Measurements from ENCODE around the gene GNB1L.

GNB1L gene

GRCh38 chr22:19851291-19852176 lies 3.1 kb downstream of the GNB1L start:
- no peak for TF ChIP-seq CTCF (IDR thresholded peaks at IDR 0.05; ENCODE audit: control insufficient read depth, insufficient read depth, low read depth, low read length, missing control alignments)
- H3K4me3 ChIP-seq (ENCODE audit: control insufficient read depth, low read depth, low read length), result no peak overlapping the region
- DNase-seq (ENCODE audit: low read depth), result no peak

GRCh38 chr22:19850763-19851109 lies 3.9 kb downstream of the GNB1L start:
- TF ChIP-seq CTCF (IDR thresholded peaks at IDR 0.05; ENCODE audit: control insufficient read depth, insufficient read depth, low read depth, low read length, missing control alignments), result no peak
- H3K4me3 ChIP-seq (ENCODE audit: control insufficient read depth, low read depth, low read length), result no peak overlapping the region

GRCh38 chr22:19849835-19850762 lies 4.6 kb downstream of the GNB1L start:
- no peak for DNase-seq (ENCODE audit: low read depth)
- H3K4me3 ChIP-seq (ENCODE audit: control insufficient read depth, low read depth, low read length), result no peak overlapping the region
- no peak for TF ChIP-seq CTCF (IDR thresholded peaks at IDR 0.05; ENCODE audit: control insufficient read depth, insufficient read depth, low read depth, low read length, missing control alignments)

More at GRCh38 chr22:19850763-19851109, 3.9 kb downstream of the GNB1L start:
- DNase-seq (ENCODE audit: low read depth), result no peak

- no peak for DNase-seq (ENCODE audit: low read depth)
- no peak overlapping the region for H3K4me3 ChIP-seq (ENCODE audit: control insufficient read depth, low read depth, low read length)
Measured at GRCh38 chr22:19848298-19849224, 6.1 kb downstream of the GNB1L start.

GRCh38 chr22:19847345-19847632 lies 7.4 kb downstream of the GNB1L start:
- no peak for DNase-seq (ENCODE audit: low read depth)
- no peak overlapping the region for H3K4me3 ChIP-seq (ENCODE audit: control insufficient read depth, low read depth, low read length)
- TF ChIP-seq CTCF (IDR thresholded peaks at IDR 0.05; ENCODE audit: control insufficient read depth, insufficient read depth, low read depth, low read length, missing control alignments), result no peak

More at GRCh38 chr22:19848298-19849224, 6.1 kb downstream of the GNB1L start:
- TF ChIP-seq CTCF (IDR thresholded peaks at IDR 0.05; ENCODE audit: control insufficient read depth, insufficient read depth, low read depth, low read length, missing control alignments), result no peak
